Activated T-cell treated with anti-CD3 and anti-CD28 coated beads for 24 hours (primary cell): ENCODE measurements around the gene TCF15.

Source experiments
- DNase-seq: peaks from one replicate; pipeline ENCODE4 v3.0.0-alpha.2; 2020; ENCODE audit warnings: low read depth

Gene TCF15

DNA sequence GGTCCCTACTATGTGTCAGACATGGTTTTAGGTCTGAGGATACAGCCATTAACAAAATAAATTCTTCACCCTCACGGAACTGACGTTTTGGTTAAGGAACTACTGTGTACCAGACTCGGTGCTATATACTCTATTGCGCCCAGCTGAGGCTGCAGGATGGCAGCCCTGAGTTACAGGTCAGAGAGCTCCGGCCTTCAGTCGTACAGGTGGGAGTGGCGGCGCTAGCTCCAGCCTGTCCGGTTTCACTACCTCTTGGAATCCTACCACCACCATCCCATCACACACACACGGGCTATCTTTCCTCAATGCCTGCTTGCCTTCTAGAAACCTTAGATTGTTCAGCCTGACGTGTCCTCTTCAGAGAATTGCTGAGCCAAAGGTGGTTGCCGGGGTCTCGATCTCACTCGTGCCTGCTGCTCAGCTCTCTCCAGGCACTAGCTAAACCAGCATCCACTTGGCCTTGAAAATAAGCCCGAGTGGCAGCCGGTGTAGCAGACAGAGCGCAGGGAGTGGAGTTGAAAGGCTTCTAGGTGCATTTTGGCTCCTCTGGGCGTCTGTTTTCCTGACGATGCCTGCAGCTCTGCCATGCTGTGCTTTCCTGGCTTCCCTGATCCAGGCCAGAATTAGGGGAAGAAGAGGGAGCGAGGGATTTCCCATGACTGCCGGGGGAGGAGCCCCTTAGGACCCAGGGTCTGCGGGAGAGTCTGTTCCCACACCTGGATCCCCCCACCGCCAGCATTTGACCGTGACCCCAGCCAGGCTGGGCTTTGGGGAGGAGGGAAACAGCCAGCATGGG is 1.1 kb upstream of the TCF15 start:
- DNase-seq, result no peak

DNA sequence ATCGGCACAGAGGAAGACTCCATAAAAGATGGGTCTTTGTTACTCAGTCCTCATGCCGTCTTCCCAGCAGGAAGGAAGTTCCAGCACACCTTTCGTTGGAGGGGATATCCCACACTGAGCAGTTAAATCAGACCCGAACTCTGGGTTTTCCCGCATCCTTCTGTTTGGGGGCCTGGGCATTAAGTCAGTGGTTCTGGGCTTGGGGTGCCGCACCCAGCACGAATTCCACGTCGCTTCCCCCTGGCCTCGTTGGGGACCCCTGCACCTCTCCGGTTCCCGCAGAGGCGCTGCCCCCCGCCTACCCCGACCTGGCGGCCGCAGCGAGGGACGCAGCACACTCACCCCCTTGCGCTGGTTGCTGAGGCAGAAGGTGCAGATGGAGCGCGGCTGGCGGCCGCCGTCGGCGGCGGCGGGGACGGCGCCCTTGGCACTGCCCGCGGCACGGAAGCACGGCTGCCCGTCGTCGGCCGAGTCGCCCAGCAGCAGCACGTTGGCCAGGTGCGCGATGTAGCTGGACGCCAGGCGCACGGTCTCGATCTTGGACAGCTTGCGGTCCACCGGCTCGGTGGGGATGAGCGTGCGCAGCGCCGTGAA is 641 bp downstream of the TCF15 start:
- no peak for DNase-seq

DNA sequence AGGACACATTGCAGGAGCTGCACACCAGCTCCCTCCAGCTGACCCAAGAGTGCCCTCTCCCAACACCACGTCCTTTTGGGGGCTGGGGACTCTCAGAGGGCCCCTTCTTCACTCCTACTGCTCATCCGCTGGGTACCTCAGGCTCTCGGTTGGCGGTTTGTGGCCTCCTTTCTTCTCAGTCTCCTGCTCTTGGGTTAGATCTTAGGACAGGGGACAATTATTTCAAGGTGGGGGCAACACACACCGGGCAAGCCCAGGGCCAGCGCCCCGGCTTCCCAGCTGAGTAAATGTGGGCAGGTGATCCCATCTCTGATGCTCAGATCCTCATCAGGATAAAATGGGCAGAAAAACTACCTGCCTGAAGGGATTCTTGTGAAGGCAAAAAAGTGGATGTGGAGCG is 1.1 kb downstream of the TCF15 start:
- no peak for DNase-seq

DNA sequence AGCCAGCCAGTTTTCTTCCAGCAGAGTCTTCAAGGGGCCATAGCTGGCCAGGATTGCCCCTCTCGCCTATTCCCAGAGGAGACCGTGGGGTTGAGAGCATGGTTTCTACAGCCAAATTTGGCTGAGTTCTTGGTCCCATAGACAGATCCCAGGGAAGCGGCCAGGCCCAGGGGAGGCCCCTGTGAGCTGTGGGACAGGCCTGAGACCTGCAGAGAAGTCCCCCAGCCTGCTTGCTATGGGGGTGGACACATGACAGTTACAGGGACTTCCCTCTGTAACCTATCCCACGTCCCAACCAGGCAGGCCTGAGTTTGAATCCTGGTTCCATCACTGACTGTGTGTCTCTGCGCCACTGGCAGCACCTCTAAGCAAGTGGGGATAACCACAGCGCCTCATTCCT is 2.6 kb downstream of the TCF15 start:
- DNase-seq, result no peak

GRCh38 chr20:605237-605636 is 4.9 kb downstream of the TCF15 start:
- no peak for DNase-seq

- no peak for DNase-seq
Observed at GRCh38 chr20:603116-603640, 6.9 kb downstream of the TCF15 start.

DNA sequence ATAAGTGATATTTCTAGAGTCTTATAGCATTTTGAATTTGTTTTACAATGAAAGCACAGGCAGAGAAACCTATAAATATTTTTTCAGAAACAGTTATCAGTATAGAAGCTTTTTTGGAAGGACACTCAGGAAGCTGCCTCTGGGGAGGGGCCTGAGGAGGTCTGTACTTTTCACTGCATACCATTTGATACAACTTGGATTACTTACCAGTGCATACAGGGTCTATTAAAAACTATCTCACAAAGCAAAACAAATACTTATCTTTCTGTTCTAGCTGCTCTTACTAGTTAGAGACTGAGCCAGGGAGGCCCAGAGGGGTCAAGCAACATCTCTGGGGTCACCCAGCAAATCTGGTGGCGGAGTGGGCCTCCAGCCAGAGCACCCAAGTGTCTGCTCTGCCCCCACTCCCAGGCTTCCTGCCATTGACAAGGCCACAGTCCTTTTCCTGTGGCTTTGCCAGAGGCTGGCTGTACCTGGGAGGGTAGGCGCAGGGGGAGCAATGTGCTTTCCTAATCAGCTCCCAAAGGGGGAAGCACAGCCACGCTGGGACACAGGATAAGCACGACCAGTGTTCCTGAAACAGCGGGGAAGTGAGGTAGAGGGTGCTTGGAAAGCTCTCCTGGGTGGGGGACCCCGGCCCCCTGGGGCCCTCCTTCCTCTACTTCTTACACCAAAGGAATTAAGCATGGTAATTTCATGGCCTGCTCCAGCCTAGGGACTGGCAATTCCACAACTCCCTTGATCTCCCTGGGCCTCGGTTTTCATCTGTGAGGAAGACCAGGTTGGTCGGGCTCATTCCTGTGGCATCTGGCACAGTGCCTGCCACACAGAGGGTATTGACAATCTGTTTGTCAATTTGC is 7.8 kb downstream of the TCF15 start:
- DNase-seq, result no peak

- DNase-seq, result no peak
Observed at GRCh38 chr20:600736-601135, 9.4 kb downstream of the TCF15 start.

DNA sequence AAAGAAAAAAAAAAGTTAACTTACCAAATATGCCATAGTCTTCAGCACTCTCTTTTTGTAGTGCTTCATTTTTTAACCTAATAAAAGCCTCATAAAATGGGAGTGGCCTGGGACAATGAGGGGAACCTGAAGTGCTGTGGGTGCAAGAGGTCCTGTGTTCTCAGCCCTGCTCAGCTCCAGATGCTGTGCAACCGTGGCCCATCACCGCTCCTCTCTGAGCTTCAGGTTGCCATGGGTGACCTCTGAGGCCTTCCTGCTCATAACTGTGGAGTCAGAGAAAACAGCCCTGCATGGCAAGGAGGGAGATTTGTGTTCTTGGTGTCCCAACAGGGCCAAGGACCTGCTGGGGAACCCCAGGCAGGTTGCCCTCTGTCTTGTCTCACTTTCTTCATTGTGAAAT is 10.0 kb downstream of the TCF15 start:
- no peak for DNase-seq

DNA sequence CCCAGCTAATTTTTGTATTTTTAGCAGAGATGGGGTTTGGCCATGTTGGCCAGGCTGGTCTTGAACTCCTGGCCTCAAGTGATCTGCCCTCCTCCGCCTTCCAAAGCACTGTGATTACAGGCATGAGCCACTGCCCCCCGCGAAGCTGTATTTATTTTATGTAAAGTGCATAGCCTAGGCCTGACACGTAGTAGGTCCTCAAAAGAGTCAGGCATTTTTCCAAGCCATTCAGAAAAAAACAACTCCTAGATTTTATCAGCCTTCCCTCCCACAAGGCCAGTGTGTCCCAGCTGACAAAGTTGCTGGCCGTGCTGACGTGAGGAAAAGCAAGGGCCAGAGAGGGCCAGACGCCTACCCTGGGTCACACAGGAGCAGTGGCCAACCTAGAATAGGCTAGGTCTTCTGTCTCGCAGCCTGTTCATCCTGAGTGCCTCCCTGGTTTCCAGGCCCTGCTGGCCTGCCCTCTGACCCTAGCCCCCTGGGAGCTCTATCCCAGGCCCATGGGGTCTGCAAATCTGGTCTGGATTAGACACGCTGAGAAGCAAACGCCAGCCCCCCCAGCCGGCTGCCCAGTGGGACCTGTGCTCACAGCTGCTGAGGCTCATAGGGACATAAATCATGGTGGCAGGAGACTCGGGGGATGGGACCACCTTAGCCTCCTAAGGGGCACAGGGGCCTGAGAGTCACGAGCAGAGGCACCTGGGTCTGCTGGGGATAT is 11.8 kb downstream of the TCF15 start:
- no peak for DNase-seq

DNA sequence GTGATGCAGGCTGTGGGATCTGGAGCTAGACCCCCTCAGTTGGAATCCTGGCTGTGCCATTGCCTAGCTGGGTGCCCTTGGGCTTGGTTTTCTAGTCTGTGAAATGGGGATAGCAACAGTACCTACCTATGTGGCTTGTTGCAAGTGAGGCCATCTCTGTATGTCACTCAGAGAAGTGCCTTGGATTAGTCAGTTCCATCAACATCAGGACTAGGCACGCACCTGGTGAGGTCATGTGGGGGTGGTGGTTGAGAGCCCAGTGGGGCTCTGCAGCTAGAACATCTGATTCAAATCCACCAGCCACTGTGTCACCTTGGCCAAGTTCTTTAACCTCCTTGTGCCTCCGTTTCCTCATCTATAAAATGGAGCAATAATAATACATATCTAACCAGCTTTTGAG is 12.5 kb downstream of the TCF15 start:
- DNase-seq, result no peak

GRCh38 chr20:595330-596308 is 14.5 kb downstream of the TCF15 start:
- no peak for DNase-seq

DNA sequence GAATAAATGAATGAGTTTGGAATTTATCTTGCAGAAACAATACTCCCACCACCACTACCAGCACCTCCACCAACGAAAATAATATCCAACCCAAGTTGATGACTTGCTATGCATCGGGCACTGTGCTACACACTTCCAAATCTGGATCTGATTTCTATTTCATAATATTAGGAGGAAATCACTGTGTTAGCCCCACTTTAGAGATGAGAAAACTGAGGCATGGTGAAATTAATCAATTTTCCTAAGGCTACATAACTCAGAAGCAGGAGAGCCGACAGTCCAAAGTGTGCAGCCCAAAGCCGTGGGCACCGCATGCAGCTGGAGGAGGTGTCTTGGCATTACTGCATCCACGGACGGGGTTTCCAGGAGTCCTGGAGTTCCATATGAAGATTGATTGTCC is 17.6 kb downstream of the TCF15 start:
- DNase-seq, result no peak

GRCh38 chr20:591941-592340 is 18.2 kb downstream of the TCF15 start:
- DNase-seq, result no peak

DNA sequence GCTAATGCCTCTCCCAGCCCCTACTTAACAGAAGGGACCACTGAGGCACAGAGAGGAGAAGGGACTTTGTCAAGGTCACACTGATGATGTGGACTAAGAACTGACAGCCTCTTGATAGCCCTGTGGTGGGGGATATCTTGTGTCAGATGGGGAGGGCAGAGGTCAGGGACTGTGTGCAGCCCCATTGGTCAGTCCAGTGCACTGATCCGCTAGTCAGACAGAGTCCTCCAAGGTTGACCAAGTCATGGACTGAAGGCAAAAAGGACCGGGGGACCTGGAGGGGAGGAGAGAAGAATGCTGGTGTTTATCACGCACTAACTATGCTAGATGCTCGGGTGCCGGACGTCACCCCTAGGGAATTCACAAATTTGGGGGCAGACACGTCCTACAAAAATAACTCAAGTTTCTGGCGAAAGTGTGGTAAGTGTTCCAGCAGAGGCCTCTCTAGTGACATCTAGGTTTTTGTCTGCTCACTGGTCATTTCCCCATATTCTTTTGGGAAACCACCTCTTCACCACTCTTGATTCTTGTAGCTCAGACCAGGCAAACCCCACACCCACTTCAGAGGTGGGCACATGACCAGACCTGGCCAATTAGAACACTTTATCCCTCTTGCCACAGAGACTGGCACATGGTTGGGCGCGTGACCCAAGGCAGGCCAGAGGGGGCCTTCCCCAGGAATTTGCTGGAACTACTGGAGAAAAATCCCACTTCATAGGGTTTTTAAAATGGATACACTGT is 21.0 kb downstream of the TCF15 start:
- no peak for DNase-seq

GRCh38 chr20:588476-588875 is 21.6 kb downstream of the TCF15 start:
- no peak for DNase-seq

DNA sequence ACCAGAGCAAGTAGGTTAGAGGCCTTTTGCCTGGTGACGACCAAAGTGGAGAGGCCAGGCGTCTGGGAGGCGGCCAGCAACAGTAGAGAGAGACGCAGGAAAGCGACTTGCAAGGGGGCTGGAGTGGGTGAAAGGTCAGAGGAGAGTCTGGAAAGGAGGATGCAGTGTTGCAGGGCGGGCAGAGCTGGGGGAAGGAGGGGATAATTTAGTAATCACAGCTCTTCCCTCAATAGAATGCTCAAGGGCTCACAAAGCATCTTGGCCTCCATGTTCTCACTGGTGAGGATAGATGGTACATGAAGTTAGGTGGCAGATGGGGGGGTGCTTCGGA is 25.2 kb downstream of the TCF15 start:
- no peak for DNase-seq

DNA sequence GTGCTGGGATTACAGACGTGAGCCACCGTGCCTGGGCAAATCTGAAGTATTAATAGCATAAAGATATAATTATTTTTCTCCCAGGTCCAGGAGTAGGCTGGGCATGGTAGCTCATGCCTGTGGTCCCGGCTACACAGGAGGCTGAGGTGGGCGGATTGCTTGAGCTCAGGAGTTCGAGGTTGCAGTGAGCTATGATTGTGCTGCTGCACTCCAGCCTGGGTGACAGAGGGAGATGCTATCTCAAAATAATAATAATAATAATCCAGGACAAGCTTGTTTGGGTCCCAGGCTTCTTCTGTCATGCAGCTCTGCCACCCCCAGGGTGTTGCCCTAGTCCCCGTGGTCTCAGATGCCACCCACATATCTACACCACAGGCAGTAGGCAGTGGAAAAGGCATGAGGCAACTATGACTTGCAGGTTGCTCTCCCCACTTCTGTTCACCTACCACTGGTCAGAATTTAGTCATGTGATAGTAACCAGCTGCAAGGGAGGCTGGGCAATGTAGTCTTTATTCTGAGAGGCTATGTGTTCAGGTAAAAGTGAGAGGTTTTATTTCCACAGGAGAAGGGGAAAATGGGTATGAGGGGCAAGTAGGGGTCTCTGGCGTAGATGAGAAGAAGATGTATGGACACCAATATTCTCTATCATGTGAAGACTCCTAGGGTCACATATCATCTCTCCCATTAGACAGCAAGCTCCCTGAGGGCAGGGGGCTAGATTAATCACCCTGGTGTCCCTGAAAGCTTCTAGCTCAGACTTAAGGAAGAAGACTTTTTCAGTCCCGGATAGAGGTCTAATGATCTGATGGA is 25.7 kb downstream of the TCF15 start:
- no peak for DNase-seq

DNA sequence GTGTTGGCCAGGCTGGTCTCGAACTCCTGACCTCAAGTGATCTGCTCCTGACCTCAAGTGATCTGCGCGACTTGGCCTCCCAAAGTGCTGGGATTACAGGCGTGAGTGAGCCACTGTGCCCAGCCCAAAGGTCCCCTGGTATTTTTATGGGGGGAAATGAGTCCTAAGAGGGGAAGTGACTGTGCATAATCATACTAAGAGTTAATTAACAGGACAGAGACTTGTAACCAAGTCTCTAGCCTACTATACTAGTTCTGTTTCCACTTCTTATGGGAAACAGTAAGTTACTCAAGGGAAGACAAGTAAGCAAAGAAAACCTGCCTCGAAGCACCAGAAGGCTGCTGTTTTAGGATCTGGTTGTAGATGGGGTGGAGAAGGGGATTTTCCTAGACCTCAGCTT is 27.9 kb downstream of the TCF15 start:
- no peak for DNase-seq
